Vagina (tissue), 2 donors: ENCODE results near the gene GPR35.

ENCODE experiments used
- POLR2A ChIP-seq, 2 donors: fragments of 450-650 bp; IDR thresholded peaks; one replicate each; pipeline ENCODE4 v1.6.1; 2017; ENCODE audit warnings: antibody characterized with exemption in 2 of 2, mild to moderate bottlenecking in 2 of 2, moderate library complexity in 2 of 2
- TF ChIP-seq, protein P1 (sequence below), 3 experiments: fragments of 450-650 bp in 2 of 3; fragments of 200-600 bp in 1 of 3; sonication (generic) in 1 of 3; IDR thresholded peaks; one replicate each; pipeline ENCODE4 v1.5.1; 2017 to 2019; ENCODE audit warnings: antibody characterized with exemption in 3 of 3, mild to moderate bottlenecking in 2 of 3, moderate library complexity in 2 of 3

DNA sequence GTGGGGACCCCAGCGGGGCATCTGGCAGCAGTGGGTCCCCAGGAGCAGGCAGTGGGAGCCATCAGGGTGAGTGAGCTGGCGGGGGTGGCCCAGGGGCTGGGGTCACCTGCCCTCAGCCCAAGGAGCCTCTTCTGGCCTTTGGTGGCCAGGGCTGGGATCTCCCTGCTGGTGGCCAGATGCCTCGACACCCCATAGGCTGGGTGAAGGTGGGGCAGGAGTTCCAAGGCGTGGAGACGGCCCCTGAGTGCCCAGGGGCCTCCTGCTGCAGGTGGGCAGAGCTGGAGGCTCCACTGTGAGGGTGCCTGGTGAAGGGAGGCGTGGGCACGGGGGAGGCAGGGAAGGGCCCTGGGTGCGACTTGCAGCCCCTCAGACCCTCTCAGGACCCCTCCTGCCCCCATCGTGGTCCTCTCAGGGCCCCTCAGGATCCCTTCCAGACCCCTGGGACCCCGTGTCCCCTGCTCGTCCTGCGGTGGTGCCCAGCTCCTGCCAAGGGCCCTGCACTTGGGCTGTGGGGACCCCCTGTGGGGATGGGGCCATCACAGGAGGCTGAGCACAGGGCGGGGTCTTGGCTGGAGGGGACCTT, 5.0 kb upstream of the GPR35 start:
- TF ChIP-seq POLR2A (IDR thresholded peaks at IDR 0.05), result no peak
- TF ChIP-seq, protein P1, sequence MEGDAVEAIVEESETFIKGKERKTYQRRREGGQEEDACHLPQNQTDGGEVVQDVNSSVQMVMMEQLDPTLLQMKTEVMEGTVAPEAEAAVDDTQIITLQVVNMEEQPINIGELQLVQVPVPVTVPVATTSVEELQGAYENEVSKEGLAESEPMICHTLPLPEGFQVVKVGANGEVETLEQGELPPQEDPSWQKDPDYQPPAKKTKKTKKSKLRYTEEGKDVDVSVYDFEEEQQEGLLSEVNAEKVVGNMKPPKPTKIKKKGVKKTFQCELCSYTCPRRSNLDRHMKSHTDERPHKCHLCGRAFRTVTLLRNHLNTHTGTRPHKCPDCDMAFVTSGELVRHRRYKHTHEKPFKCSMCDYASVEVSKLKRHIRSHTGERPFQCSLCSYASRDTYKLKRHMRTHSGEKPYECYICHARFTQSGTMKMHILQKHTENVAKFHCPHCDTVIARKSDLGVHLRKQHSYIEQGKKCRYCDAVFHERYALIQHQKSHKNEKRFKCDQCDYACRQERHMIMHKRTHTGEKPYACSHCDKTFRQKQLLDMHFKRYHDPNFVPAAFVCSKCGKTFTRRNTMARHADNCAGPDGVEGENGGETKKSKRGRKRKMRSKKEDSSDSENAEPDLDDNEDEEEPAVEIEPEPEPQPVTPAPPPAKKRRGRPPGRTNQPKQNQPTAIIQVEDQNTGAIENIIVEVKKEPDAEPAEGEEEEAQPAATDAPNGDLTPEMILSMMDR (IDR thresholded peaks at IDR 0.05), result no peak
